ENCODE results near the gene FIGNL1.

Gene FIGNL1

GRCh38 chr7:50471970-50472369 lies 21.8 kb upstream of the FIGNL1 start:
- DNase-seq (ENCODE audit: extremely low read depth, low read depth): no peak
- TF ChIP-seq, protein P1, sequence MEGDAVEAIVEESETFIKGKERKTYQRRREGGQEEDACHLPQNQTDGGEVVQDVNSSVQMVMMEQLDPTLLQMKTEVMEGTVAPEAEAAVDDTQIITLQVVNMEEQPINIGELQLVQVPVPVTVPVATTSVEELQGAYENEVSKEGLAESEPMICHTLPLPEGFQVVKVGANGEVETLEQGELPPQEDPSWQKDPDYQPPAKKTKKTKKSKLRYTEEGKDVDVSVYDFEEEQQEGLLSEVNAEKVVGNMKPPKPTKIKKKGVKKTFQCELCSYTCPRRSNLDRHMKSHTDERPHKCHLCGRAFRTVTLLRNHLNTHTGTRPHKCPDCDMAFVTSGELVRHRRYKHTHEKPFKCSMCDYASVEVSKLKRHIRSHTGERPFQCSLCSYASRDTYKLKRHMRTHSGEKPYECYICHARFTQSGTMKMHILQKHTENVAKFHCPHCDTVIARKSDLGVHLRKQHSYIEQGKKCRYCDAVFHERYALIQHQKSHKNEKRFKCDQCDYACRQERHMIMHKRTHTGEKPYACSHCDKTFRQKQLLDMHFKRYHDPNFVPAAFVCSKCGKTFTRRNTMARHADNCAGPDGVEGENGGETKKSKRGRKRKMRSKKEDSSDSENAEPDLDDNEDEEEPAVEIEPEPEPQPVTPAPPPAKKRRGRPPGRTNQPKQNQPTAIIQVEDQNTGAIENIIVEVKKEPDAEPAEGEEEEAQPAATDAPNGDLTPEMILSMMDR (IDR thresholded peaks at IDR 0.05; ENCODE audit: low read depth, low read length): no peak

DNA sequence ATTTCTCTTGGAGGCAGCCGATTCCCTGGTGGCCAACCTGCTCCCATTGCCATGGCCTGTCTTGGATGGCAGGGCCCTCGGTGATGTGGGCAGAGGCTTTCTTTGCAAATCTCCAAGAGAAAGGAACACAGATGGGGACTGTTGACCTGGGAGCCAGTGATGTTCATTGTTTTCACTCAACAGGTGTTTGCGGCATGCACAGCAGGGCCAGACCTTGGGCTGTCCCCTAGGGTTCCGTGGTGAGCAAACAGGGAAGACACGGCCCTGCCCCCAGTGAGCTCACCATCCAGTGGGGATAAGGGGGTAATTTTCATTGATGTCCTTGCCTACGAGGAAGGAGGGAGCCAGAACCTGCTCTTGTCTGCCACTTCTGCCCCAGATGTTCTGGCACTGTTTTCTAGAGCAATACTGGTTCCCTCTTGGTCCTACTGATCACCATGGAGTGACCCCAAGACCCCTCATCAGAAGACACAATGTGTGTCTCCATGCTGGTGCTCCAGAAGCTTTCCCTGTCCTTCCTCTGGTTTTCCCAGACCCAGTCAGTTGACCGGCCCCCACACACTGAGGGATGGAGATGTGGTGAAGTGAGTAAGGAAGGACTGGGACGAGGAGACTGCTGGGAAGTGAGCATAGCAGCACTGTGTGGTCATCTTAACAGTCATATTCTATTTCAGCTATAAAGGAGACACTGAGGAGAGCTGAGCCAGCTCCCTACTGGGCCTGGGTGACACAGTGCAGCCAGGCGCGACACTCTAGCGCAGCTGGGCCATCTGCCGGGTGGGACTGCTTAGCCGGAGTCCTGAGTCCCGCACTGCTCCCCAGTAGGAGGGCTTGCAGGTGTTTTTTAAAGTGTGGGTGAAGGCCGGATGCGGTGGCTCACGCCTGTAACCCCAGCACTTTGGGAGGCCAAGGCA lies 20.4 kb upstream of the FIGNL1 start:
- TF ChIP-seq, protein P1 (IDR thresholded peaks at IDR 0.05; ENCODE audit: low read depth, low read length): no peak
- no peak for DNase-seq (ENCODE audit: extremely low read depth, low read depth)

GRCh38 chr7:50469181-50469580 lies 19.0 kb upstream of the FIGNL1 start:
- DNase-seq (ENCODE audit: extremely low read depth, low read depth): no peak
- TF ChIP-seq, protein P1 (IDR thresholded peaks at IDR 0.05; ENCODE audit: low read depth, low read length): no peak

DNA sequence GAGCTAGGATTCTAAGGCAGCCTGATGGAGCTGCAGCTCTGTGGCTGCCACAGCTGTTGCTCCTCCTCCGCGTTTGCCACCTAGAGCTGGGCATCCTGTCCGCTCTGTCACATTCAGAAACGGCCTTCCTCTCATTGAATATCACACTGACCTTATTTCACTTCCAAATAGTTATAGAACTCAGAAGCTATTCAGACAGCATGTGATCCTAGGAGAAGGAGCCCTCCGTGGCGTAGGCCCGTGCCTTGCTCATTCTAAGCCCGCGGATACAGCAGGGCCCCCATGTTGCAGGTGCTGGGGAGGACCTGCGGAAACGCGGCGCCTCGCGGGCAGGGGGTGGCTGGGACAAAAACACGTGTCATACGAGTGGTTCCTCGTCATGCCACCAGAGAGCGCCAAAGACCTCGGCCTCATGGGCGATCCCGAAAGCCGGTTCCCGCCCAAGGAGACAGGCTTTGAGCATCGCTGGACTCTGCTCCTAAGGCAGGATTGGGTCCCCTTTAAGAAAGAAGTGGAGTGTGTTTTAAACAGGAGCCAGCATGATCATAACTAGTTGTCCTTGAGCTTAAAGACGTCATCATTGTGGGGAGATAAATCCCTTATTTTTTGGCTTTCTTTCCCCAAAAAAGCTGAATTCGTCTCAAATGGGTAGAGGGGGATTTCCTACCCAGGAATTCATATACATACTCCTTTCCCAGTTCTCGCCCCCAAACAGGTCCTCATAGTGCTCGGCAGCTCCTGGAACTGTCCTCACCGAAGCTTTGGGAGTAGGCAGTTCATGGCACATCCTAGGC lies 17.9 kb upstream of the FIGNL1 start:
- DNase-seq (ENCODE audit: extremely low read depth, low read depth): peak; percentile 24
- TF ChIP-seq, protein P1 (IDR thresholded peaks at IDR 0.05; ENCODE audit: low read depth, low read length): peak; percentile 91

DNA sequence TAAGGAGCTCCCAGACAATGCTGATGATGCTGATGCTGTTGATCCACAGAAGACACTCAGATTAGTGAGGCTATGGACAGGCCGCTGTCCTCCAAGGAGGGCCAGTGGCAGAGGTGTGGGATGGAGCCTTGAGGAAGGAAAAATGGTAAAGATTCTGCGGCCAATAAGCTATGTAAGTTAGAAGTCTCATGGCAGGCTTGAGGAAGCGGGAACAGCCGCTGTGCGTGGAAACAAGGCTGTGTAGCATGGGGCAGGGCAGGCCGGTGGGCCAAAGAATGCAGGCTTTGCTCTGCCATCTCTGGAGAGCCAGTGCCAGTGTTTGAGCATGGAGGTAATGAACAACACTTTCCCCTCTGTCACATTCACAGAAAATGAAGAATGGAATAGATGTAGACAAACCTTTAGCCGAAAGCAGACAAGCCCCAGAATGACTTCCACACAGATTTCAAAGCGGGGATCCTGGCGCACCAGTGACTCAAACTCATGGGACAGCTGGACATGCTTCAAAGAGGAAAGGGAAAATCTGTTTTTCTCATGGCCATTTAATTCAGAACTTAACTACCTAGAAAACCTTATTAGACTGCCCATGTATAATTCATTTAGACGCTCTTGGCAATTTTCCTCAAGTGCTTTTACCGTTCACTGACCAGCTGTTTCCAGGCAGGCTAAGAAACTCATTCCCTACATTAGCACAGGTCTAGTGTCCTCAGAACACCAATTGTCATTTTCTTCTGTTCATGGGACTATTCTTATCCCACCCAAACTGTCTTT lies 16.9 kb upstream of the FIGNL1 start:
- DNase-seq (ENCODE audit: extremely low read depth, low read depth): no peak
- TF ChIP-seq, protein P1 (IDR thresholded peaks at IDR 0.05; ENCODE audit: low read depth, low read length): no peak

DNA sequence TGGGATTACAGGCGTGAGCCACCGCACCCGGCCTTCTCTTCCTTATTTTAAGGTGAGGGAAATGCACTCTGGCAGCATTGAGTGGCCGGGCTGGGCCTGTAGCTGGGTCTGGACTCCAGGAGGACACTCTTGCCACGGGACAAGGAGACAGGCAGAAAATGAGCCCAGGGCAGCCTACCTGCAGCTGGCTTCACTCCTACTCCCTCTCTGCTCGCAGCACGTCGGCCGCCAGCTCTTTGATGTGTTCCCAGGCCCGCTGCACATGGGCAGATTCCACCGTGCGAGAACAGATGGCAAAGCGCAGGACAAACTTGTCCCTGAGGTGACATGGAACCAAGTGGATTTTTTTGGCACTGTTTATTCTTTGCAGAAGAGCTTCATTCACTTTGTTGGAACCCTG lies 12.9 kb upstream of the FIGNL1 start:
- TF ChIP-seq, protein P1 (IDR thresholded peaks at IDR 0.05; ENCODE audit: low read depth, low read length): no peak
- DNase-seq (ENCODE audit: extremely low read depth, low read depth): no peak

Data from AG09319 (cell line).